NCI-H524 (cell line): ENCODE results near the gene RCBTB1.
"Not testable (repeated sequence)": the region's sequence is repeated elsewhere in the genome, so short reads cannot be mapped to it uniquely, and the experiment has no call there.

Experiments used
- DNase-seq, 2 experiments: peaks; one replicate each; lab custom pipeline; 2025; lab: John Stamatoyannopoulos, UW

RCBTB1 gene

DNA sequence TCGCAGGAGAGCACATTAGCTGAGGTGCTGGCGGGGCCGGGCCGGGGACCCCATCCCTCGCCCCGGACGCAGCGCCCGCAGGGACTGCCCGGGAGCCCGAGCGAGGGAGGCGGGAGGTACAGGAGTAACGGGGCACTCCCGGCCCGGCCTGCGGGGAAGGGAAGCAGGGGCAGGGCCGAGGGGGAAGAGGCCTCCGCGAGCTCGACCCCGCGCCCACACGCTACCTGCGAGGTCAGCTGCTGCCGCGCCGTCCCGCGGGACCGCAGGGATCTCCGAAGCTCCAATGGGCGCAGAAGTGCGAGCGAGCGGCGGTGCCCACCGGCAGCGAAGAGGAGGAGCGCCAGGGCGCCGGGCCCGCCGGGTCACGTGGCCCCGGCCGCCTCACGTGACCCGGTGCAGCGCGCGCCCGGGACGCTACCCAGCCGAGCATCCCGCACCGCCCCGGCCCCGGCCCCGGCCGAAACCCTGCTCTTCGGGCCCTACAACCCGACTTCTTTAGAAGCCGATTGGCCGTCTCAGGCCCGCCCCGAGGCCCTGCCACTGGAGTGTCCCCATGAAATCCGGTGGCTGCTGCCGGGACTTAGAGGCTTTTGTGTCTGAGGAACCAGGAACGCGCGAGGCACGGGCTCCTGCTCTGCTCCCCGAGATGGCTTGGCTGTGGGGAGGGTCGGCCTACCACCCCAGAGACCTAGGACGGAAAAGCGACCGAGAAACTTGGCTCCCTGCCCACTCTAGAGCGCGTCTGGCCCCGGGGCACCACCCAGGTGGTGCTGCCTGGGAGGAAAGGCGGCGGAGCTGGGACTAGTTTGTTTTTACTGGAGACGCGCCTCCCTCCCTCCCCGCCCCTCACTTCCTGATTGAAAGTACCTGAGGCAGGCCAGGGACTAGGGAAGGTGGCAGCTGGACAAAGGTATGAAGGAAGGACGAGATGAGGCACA, at the start of gene RCBTB1:
Gene RCBTB1, minus strand, starts transcription at position 339 of the 938 bp plus-strand sequence. CDS start 18,279 bp downstream, outside the sequence.
- DNase-seq, result peak; percentile 25 to 63

DNA sequence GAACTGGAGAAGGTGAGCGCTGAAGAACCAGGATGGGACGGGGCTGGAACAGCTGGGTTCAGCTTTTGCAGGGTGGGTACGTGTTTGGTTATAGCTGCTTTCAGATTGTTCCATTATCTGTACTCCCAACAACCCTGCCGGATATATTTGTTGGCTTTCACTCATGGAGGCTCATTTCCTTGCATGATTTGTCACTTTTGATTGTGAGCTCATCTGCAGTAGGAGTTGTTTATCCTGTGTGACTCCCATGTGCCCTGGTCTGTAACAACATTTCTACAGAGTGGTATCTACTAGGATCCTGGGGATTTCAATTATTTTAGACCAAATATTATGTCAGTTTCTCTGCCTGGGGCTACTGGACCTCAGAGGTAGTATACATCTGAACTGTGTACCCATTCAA, 48.4 kb upstream of the RCBTB1 start:
- DNase-seq, result no peak

DNA sequence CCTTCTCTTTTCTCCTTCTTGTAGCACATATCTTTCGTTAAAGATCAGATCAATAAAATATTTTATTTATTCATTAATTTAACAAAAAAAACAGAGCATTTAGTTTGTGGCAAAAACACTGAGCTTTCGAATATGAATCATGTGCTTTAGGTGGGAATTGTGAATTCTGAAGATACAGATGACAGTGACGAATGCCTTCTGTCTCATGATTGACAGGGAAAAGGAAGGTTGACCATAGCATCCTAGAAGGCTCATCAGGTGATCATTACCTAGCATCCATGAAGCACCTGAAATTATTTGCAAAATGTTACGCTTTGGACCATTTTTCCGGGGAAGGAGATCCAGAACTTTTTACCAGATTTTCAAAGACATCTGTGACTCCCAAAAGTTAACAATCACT, 46.8 kb upstream of the RCBTB1 start:
- DNase-seq, result no peak

GRCh38 chr13:49630580-49630979, 45.2 kb upstream of the RCBTB1 start:
- DNase-seq, result no peak

DNA sequence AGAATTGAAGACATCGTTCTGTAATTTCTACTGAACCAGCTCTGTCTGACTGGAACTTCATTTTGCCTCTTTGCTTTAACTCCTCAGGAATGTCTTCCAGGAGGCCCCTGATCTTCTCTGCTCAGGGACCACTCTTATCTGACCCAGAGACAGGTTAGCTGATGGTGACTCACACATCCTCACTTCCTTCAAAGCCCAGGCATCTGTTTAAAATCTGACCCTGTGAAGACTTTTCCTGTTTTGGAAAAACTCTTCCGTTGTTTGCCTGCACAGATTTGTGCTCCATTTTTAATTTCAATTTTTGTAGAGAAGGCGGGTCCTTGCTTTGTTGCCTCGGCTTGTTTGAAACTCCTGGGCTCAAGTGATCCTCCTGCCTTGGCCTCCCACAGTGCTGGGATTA, 44.6 kb upstream of the RCBTB1 start:
- no peak for DNase-seq

DNA sequence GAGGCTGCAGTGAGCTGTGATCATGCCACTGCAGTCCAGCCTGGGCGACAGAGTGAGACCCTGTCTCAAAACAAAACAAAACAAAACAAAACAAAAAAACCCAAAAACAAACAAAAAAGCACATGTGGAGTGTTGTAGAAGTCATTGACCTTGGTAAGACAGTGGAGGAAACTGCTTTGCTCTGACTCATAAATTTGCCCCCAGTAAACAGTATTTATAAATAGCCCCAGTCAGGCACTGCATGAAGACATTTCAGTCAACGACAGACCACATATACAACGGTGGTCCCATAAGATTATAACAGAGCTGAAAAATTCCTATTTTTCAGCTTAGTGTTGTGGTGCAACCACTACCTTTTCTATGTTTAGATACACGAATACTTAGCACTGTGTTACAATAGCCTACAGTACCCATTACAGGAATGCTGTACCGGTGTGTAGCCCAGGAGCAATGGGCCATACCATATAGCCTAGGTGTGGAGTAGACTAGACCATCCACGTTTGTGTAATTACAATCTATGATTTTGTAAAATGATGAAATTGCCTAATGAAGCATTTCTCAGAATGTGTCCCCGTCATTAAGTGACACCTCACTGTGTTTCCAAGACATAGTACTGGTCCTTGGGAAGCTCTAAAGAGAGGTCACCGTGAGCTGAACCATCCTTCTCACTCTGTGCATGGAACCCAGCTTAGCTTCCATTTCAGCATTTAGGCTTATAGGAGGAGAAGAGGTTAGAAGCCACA, 44.0 kb upstream of the RCBTB1 start:
- no peak for DNase-seq

DNA sequence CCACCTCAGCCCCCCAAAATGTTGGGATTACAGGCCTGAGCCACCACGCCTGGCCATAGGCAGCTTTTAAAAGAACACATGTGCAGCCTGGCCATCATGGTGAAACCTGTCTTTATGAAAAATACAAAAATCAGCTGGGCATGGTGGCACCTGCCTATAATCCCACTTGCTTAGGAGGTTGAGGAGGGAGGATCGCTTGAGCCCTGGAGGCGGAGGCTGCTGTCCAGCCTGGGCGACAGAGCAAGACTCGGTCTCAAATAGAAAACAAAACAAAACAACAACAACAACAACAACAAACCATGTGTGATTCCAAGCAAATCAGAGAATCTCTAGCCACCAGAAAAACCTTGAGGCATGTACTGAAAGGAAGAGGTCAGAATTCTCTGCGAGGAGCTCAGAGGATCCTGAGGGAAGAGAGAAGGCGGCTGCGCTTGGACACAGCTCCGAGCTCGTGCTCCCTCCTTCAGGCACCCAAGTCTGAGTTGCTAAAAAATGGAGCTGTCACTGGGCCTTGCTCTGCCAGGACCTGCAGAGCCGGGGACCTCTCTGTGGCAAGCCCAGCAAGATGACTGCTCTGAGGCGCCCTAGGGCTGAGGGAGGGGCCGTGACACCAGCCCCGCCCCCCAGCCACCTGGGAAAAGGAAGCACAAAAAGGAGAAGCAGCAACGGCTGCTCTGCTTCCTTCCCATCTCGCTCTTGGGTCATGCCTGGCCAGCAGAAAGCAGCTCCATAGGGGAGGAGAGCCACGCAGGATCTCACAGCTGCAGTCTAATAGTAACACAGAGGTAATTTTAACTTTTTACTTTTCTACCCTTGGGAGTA, 42.7 kb upstream of the RCBTB1 start, which contains the start of gene ARL11:
Gene ARL11, plus strand, starts transcription at position 677 of the 822 bp plus-strand sequence. CDS start 1,941 bp downstream, outside the sequence.
- no peak for DNase-seq

- no peak for DNase-seq
Observed at GRCh38 chr13:49625392-49626079, 40.2 kb upstream of the RCBTB1 start.

- DNase-seq, result no peak
Observed at GRCh38 chr13:49624229-49624628, 38.9 kb upstream of the RCBTB1 start.

- DNase-seq, result no peak
Observed at GRCh38 chr13:49622174-49622946, 37.0 kb upstream of the RCBTB1 start.

DNA sequence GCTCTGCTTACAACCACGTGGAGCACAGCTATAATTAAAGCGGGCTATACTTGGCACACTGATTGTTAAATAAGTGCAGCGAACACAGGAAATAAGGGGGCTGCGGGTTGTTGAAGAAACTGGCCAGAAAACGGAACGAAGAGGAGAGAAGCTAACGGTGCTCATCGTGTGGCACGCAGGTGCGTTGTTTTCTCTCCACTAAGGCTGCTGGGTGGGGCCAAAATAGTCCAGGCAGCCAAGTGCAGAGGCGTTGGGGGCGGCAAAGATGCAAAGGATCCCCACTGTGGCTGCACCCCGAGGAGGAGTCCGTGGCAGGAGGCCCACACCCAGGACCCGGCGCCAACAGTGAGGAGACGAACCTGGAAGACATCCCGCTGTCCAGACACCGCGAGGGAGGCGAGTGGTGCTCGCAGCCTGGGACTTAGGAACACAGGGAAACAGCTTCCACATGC, 34.8 kb upstream of the RCBTB1 start:
- no peak for DNase-seq

DNA sequence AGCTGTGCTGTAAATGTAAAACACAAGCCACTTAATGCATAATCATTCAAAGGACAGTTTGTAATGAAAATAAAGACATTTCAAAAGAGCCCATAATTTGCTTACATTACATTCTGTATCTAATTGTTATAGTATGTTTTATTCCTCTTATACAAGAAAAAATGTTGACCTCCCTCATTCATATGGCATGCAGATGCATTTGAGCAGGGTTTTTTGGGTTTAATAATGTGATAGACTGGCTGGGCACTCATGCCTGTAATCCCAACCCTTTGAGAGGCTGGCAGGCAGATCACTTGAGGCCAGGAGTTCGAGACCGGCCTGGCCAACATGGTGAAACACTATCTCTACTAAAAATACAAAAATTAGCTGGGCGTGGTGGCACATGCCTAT, 31.3 kb upstream of the RCBTB1 start:
- no peak for DNase-seq

DNA sequence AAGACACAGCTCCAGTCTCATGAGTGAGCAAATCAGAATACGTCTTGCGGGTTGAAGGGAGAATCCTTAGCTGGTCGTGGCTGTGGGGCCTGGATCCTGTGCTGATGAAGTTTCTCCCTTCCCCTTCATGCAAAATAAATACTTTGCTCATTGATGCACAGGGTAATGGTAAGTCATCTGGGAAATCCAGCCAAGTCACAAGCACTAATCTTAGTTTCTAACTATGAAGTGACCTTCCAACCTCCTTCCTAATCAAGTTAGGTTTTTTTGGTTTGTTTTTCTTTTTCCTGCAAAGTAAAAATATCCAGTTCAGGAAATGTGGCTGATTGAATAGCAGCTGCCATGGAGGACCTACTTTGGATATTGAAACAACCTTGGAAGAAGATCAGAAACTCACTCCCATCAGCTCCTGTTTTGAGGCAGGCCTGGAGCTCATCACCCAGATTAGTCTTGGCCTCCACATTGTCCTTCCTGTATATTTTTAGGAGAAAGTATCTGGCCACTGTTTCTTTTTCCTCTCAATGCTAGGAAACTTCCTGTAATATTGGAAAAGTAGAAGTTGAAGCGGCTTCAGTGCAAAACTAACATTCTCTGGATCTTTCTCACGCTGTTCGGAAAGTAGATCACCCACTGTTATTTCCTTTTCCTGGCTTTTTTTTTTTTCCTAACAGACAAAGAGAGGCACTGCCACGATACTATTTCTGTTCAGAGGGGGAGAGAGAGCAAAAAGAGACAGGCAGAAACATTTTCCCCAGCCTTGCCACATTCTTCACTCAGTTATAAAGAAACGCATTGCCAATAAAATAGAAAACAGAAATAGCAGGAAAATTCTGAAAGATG, 30.7 kb upstream of the RCBTB1 start:
- no peak for DNase-seq

DNA sequence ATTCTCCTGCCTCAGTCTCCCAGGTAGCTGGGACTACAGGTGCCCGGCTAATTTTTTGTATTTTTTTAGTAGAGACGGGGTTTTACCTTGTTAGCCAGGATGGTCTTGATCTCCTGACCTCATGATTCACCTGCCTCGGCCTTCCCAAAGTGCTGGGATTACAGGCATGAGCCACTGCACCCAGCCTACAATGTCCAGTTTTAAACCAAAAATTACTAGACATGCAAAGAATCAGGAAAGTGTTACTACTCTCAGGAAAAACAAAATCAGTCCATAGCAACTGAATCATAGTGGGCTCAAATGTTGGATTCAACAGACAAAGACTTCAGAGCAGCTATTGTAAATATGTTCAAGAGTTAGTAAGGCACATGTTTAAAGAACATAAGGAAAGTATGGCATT, 26.7 kb upstream of the RCBTB1 start:
- not testable (repeated sequence) for DNase-seq

DNA sequence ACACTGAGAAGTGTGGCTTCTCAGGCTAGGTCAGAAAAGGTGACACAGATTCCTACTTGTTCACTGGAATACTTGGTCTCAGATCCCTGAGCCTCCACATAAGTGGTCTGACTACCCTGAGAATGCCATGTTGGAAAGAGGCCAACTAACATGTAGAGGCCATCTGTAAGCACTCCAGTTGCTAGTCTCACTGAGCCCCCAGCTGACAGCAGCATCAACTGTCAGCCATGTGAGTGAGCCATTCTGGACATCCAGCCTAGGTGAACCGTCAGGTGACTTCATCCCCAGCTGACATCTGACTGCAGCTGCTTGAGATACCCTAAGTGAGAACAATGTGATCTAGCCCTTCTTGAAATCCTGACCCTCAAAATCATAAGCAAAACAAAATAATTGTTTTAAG, 24.8 kb upstream of the RCBTB1 start:
- peak; percentile 99 for DNase-seq

DNA sequence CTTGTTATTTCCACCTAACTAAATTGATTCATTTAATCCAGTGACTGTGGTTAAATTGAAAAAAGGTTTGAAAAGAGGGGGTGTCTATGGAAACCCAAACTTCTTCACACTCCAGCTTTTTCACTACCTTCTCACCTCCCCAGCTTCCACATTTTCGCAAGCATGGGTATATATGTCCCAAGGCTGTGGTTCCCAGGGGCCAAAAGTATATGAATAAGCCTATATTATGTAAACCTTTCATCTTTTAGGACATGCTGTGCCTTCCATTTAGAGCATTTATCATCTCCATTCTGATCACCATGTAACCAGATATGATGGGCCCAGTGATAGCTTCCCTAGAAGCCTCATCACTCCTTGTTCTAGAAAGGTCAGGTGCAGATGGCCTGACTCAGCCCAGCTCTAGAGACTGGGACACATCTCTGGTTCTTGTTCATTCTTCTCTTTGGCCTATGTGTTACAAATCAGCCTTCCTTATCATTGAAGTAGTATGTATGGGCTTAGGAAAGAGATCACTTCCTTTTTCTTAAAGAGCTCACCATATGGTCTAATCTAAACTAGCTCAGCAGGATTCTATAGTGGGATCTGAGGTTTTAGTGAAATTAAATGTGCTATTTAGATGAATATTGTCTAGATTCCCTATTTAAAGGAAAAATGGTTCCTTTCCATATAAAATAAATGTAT, 23.4 kb upstream of the RCBTB1 start:
- DNase-seq, result peak in 1 of 2 experiments; percentile 48

DNA sequence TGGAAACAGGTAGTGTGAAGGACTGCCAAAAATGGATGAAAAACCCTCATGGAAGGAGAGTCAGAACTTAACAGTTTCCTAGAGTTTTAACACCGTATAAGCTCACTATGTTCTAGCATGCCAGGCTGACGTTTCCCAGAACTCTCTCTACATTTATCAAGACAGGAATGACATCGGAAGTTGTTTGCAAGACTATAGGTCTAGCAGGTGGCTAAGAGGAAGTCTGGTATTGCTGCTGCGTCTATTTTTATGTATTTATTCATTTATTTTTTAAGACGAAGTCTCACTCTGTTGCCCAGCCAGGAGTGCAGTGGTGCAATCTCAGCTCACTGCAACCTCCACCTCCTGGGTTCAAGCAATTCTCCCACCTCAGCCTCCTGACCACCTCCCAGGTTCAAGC, 22.4 kb upstream of the RCBTB1 start:
- DNase-seq, result no peak

DNA sequence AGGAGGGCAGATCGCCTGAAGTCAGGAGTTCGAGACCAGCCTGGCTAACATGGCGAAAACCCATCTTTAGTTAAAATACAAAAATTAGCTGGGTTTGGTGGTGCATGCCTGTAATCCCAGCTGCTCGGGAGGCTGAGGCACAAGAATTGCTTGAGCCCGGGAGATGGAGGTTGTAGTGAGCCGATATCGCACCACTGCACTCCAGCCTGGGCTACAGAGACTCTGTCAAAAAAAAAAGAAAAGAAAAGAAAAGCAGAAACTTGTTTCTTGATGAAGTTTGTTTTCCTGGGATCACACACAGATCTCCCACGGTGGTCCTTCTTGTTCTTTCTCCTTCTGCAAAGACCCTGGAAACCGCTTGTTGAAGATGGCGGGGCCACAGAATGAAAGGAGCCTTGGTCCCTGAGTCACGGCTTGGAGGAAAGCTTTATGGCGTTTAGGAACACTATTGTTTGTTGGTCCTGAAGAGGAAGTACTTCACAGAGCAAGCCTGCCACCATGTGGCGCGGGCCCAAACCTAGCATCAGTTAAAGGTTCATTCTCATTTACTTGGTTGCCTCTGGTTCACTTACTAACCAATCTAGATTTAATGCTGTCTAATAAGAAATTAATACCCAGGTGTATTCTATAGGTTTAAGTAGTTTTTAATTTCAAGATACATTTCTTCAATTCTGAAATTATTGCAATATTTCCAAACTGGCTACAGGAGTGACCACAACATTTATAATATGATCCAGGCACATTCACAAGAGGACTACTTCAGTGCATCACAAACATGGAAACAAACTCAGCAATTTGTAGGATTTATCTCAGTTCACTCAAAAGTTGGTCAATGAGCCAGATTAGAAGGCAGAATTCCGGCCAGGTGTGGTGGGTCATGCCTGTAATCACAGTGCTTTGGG, 21.6 kb upstream of the RCBTB1 start:
- DNase-seq, result peak; percentile 45 to 90
